ENCODE data around the gene DNAAF5.

DNA sequence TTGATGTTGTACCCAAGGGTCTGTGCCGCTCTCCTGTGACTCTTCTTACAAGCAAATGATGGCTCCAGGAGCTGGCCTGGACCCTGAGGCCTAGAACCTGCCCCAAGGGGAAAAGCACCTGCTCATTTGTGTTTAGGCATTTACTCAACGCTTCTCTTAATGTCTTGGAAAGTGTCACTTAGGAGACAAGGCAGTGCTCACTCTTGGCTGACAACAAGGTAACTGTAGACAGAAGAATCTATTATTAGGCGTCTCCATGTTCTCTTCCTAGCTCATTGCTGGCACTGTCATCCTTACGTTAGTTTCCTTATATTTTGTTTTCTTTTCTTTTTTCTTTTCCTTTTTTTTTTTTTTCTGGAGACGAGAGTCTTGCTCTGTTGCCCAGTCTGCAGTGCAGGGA lies 67.7 kb downstream of the DNAAF5 start:
- no peak for TF ChIP-seq CHD2 (IDR thresholded peaks at IDR 0.05; ENCODE audit: low read depth, low read length)
- TF ChIP-seq, protein P1, sequence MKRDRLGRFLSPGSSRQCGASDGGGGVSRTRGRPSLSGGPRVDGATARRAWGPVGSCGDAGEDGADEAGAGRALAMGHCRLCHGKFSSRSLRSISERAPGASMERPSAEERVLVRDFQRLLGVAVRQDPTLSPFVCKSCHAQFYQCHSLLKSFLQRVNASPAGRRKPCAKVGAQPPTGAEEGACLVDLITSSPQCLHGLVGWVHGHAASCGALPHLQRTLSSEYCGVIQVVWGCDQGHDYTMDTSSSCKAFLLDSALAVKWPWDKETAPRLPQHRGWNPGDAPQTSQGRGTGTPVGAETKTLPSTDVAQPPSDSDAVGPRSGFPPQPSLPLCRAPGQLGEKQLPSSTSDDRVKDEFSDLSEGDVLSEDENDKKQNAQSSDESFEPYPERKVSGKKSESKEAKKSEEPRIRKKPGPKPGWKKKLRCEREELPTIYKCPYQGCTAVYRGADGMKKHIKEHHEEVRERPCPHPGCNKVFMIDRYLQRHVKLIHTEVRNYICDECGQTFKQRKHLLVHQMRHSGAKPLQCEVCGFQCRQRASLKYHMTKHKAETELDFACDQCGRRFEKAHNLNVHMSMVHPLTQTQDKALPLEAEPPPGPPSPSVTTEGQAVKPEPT (CRISPR knock-in tag; IDR thresholded peaks at IDR 0.05; ENCODE audit: low read depth), result no peak

All from HepG2 (cell line).